NCI-H2081 (cell line): ENCODE measurements around the gene RFX2.
"Not testable (repeated sequence)": the region's sequence is repeated elsewhere in the genome, so short reads cannot be mapped to it uniquely, and the experiment has no call there.

Source experiments
- DNase-seq, 2 experiments: peaks; one replicate each; lab custom pipeline; 2025; lab: John Stamatoyannopoulos, UW

The RFX2 gene

DNA sequence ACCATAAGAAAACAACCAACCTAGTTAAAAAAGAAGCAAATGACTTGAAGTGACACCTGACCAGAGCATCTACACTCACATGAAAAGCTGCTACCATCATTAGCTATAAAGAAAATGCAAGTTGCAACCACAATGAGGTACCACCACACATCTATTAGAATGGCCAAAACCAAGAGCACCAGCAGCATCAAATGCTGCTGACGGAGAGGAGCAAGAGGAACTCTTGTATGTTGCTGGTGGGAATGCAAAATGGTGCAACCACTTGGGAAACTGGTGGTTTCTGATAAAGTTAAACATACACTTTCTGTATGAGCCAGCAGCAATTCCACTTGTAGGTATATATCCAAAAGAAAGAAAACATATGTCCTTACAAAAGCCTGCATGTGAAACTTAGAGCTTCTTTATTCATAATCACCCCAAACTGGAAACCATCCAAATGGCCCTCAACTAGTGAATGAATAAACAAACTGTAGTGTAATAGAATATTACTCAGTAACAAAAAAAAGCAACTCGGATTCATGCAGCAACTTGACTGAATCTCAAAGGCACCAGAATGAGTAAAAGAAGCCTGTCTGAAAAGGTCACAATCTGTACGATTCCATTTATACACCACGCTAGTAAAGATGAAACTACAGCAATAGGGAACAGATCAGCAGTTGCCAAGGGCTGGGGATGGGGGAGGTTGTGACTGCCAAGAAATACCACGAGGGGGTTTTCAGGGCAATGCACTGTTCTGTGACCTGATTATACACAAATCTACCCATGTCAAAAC lies 71.5 kb downstream of the RFX2 start:
- DNase-seq = no peak

DNA sequence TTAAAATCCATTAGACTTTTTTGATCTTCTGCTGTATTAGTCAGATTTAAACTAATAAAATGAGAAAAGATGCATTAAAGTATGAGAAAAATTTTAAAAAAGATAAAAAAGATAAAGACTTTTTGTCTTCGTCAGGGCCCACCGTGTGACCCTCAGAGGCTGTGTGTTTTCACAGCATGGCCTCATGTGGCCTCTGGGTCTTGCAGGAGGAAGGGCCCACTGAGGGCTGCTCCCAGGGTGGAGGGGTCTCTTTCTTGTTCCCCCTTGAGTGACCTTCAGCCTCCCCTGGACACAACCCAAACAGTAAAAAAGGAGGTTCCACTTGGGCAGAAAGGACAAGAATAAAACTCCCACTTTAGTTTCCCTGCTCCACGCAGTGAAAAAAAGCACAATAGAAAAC lies 75.3 kb downstream of the RFX2 start:
- no peak for DNase-seq

DNA sequence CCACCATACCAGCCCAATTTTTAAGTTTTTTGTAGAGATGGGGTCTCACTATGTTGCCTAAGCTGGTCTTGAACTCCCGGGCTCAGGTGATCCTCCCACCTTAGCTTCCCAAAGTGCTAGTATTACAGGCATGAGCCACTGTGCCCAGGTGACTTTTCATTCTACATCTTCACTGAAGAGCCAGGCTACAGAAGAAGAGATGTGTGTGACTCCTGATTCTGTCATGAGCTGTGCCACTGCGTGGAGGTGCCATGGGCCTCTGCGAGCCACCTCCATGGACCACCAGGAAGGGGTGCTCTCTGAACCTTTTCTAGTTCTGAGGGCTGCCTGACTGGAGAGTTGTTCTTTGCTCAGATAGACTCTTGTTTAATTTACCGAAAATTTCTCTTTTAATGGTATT lies 75.8 kb downstream of the RFX2 start:
- no peak for DNase-seq

DNA sequence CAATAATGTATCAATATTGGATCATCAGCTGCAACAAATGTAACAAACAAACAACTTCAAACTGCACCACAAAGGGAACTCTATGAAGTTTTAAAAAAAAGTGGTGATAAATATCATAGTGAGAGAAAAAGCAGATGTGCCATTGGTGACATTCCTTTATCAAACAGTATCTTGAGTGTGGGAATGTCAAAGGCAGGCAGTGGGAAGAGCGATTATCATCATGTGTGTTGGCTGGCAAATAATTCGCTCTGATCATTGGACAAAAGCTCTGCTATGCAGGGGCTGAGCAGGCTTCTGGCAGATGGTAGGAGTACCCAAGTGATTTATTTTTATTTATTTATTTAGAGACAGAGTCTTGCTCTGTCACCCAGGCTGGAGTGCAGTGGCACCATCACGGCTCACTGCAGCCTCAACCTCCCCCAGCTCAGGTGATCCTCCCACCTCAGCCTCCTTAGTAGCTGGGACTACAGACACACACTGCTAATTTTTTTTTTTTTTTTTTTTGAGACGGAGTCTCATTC lies 76.5 kb downstream of the RFX2 start:
- no peak for DNase-seq

DNA sequence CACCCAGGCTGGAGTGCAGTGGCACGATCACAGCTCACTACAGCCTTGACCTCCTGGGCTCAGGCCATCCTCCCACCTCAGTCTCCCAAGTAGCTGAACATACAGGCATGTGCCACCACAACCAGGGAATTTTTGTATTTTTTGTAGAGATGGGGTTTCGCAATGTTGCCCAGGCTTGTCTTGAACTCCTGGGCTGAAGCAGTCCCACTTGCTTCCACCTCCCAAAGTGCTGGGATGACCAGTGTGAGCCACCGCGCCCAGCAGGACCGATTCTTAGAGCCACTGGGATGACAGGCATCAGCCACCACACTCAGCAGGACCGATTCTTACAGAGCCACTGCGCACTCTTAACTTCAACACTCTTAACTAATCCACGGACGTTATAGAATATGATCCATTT lies 77.5 kb downstream of the RFX2 start:
- no peak for DNase-seq

DNA sequence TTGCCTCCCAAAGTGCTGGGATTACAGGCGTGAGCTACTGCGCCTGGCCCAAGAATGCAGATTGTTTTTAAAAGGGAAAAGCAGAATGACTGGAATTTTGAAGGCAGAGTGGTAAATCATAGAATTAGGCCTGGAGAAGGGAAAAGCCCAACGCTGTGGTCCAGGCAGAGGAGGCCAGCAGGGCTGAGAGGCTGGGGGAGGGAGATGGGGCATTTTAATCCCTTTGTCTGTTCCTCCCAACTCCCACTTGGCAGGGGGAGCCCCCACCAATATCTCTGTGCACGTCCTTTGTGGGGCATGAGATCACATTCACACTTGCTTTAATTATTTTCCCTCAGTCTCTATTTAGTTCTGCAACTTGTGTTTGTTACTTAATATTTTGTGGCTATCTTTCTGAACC lies 77.9 kb downstream of the RFX2 start:
- no peak for DNase-seq

DNA sequence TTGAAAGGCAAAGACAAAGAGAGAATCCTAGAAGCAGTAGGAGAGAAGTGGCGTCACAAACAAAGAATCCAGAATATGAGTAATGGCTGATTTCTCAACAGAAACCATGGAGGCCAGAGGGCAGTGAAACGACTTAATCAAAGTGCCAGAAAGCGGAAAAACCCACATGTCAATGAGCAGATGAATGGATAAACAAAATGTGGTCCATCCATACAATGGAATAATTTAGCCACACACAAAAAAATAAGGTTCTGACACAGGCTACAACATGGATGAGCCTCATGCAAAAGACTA lies 80.1 kb downstream of the RFX2 start:
- no peak for DNase-seq

DNA sequence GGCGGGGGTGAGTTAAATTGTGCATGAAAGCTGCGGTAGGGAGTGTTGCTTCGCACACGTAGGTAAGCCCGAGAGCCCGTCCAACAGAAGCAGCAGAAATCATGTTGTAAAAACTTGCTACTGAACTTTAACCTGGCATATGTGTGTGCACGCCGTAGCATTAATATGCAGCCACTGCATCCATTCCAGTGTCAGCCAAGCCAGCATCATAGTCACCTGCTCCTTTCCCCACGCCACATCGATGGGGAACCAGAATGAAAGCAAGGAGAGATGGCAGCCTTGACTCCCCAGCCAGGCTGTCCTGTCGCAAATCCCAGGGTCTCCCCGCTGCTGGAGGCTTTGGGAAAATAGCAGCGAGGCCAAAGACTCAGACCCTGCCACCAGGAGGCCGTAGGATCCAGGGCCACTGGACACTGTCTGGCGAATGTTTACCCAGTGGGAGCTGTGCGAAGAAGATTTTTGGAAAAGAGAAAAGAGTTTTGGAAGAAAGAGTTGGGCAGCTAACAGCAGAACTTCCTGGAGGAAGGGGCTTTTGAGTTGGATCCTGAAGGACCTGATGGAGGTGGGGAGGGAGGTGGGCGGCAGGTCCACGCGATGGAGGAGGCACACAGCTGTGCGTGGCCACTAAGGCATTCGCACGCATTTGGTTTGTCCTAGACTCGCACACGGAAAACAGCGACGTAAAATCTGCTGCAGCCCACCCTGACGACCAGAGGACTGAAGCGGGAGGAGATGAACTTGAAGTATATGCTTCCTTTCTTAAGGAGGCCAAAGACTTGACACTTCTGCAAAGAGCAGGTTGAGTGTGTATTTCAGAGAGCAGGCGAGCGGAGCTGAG lies 83.7 kb downstream of the RFX2 start:
- no peak for DNase-seq

DNA sequence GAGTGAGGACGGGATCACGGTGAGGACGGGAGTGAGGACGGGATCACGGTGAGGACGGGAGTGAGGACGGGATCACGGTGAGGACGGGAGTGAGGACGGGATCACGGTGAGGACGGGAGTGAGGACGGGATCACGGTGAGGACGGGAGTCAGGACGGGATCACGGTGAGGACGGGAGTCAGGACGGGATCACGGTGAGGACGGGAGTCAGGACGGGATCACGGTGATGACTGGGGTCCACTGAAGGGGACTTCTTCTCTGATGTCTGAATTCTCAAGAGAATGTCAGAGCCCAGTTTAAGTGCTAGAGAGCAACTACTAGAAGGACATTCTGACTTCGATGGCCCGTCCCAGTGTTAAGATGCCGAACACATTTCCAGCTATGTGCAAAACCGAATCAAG lies 85.5 kb downstream of the RFX2 start:
- not testable (repeated sequence) for DNase-seq

DNA sequence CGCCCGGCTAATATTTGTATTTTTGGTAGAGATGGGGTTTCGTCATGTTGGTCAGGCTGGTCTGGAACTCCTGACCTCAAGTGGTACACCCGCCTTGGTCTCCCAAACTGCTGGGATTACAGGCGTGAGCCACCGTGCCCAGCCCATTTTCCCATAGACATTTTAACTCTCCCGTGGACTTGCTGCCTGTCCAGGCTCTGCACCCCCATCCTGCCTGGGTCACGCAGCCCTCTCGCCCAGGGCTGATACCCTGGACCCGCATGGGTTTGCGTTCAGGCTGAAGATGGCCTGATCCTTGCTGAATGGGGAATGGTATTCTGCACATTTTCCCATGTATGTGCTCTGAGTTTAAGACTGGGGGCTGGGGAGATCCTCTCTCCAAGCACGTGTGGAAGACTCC lies 86.4 kb downstream of the RFX2 start:
- no peak for DNase-seq

DNA sequence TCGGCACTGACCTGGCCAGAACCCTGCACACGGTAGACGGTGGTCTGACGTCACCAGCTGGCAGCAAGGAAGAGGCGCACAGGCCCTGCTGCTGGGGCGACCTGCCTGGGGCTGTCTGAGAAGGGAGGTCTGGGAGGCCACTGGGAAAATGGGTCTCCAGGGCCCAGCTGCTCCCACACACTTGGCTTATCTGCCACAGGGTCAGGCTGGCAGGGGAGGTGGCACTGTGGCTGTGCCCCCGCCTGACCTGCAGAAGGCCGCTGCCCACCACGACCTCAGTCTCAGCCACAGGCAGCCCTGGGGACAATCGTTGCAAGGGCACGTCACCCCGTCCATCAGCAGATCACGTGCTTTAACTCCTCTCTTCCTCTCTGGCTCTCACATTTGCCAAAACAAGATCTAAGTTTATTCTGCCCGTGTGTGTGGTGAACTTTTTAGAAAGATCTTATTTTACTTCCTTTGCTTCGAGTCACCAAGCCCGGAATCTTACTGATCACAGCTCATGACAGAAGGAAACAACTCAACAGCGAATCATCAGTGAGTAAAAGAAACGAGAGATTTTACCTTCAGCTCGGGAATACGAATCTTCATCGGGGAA lies 87.1 kb downstream of the RFX2 start:
- DNase-seq = no peak

DNA sequence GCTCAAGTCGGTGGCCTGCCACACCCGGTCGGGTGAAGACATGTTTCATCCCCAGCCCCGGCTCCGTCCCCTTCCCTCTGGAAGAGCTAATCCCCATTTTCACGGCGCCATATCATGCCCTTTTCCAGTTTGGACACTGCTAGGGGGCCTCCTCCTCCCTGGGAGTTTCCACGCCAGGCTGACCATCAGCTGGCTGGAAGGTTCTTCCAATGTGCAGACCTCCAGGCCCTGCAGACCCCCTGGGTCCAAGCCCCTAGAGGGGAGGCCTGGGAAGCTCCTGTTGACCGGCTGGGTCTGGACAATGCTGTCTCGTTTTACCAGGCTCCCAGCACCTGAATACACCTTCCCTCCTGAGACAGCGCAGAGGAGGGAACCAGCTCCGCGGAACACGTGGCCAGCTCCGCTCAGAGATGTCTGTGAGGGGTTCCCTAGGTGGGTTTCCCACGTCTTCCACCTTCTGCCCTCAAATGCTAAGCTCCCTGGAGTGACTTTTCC lies 87.7 kb downstream of the RFX2 start:
- DNase-seq = no peak

DNA sequence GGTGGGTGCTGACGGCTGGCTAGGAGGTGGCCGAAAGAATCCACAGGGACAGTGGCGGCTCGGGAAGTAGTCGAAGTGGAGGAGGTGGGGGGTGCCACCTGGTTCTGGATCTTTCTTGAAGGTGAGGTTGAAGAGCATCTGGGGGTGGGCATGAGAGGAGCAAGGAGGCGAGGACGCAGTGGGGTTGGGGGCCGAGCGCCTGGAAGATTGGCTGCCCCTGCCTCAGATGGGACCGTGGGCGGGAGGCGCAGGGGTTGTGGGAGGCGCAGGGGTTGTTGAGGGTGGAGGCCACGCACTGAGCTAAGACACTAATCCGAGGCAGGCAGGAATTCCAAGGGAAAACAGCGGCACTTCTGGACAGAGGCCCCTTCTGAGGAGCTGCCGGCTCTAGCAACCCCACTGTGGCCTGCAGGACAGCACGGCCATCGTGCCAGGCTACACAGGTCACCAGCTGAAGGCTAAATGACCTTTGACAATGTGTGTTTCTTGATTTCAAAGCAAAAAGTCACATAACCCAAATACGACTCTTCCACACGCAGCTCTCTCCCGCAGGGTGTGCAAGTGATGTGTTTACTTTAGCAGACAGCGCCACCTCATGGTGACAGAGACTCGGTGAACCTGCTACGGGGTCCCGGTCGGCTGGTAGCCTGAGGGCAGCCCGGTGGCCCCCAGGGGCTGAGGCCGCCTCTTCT lies 88.3 kb downstream of the RFX2 start:
- DNase-seq = peak; percentile 72 to 73

DNA sequence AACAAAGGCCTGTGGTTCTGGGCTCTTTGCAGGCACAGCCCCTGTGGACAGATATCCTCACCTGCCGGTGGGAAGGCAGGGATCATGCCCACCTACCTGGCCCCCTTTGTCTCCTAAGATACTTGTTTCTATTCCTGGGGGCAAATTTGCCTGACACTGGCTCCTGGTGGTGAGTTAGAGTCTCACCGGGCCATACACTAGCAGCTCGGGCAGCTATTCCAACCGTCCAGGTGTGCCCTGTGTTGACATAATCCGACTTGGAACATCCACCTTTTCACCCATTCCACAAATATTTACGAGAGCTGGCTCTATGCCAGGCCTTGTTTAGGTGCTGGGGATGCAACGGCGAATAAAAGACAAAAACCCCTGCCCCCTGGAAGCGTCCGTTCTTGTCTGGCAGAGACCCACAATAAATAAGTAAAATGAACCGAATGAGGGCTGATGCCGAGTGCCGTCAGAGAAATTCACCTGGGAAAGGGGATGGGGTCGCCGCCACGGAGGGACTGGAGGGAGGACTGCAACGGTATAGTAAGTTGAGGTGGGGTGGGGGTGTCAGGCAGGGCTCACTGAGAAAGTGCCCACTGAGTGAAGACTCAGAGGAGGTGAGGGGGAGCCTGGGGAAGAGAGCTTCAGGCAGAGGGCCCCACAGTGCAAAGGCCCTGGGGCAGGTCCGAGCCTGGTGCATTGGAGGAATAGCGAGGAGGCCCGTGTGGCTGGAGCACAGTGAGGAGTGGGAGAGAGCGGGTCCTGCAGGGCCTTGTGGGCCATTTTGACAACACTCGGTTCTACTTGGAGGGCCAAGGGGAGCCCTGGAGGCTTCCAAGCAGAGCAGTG lies 89.1 kb downstream of the RFX2 start:
- DNase-seq = peak; percentile 77 to 87

DNA sequence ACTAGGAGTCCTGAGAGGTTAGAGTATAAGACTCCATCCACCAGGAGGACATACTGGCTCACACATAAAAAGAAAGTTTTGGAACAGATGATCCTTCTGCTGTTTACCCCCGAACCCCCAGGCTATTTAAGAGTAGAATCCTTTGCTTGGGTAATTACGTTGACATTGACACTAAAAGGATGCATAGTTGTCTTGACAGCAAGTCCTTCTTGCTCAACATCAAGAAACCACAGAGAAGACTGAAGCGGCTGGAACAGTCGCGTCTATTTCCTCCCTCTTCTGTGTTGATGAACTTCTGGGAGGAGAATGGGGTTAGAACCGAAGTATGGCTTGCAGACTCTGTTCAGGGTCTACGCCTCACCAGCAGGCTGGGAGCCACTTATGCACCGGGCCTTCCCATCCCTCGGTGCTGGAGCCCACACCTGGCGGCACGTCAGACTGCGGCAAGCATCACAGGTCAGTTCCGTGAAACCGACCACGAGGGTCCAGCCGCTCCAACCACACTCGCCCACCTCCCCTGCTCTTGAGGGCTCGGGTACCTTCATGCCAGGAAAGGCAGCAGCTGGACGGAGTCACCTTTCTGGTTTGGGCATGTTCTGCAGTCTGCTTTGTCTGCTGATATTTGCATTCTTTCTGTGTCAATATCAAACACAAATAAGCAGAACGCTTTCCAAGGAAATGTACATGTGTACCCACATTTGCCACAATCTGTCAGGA lies 90.0 kb downstream of the RFX2 start:
- DNase-seq = peak; percentile 78 to 93

DNA sequence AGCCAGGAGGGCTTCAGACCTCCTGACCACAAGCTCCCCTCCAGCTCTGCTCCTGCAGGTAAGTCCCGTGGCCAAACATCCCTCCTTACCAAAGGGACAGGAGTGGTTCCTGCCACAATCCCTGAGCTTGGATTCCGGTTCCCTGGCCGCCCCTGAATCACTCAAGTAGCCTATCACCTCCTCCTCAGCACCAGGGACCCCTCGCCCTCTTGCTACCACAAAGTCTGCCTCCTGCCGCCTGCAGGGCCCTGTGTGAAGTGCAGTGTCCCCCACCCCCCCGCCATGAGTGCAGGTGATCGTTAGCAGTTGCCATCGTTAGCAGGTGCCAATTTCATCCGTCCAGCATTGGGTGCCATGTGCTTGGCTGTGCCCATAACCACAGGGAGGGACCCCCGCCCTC lies 91.5 kb downstream of the RFX2 start:
- DNase-seq = no peak

DNA sequence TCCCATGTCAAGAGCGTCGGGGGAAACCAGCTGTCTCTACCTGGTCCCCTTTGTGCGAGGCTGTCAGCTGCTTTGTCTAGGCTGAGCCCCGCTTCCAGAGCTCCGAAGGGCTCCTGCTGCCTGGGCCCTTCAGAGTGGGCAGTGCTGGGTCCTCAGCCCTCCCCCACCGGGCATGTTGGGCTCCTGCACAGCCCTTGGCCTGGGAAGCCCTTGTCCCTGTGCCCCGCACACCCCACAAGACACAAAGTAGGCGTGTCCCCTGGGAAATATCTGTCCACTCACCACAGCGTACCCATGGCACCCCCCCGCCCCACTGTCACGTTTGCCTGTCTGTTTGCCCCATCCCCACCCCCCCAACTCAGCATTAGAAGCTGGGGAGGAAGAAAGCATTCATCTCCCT lies 92.7 kb downstream of the RFX2 start:
- DNase-seq = no peak

DNA sequence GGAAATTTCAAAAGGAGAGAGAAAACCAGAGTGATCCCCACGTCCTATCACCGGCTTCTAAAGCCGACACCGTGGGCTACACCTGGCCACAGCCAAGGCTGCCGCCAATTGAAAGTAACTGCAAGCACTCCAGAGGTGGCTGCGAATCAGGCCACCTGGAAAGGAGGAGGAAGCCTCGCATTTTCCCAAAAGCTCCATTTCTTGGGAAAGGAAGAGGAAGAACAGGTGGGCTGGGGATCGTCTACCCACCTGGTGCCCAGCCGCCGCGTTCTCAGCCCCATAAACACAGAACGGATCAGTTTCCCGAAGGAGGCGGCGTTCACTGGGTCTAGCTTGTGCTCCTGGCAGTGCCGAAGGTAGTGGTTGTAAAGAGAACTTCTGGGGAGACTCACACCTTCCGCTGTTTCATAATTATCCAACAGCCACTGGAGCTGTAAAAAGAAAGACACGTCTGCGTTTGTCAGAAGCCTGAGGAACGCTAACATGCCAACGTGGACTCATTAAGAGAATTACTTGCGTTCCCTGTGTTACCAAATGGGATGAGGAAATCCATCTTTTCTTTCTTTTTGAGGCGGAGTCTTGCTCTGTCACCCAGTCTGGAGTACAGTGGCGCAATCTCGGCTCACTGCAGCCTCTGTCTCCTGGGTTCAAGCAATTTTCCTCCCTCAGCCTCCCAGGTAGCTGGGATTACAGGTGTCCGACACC lies 94.3 kb downstream of the RFX2 start:
- no peak for DNase-seq

DNA sequence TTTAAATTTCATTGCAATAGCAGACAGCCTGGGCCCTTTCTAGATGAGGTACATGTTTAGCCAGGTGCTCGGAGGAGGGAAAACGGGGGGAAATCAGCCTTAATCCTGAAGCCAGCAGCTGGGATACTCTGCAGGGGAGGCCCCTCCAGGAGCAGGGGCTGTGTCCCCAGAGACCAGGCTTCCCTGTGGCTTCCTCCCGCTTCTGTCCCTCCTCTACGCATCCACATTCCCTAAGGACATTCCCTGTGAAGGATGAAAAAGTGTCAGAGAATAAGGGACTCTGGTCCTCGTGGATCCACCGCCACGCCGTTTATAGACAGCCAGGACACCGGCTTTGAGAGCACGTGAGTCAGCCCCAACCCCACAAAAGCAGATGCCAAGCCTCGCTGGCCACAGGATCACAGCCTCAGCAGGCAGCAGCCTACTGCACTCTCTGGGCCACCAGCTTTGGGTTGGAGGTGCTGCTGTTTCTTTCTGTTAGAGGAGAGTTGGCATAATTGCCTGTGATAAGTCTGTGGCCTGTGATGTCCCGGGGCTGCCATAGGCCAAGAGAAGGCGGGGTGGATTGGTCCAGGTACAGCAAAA lies 95.7 kb downstream of the RFX2 start:
- DNase-seq = no peak
